K562 (cell line): ENCODE measurements around the gene DOCK7. TPM values are rescaled to one million over a fixed set of nuclear protein-coding genes. Genes with fewer than 3 reads are reported as not detected.

ENCODE experiments used
- ATF1 ChIP-seq, 2 experiments: fragments of 450-650 bp in 1 of 2; IDR thresholded peaks; 2 replicates each; pipeline ENCODE4 v1.6.1; 2016; ENCODE audit warnings: missing compliant biosample characterization in 1 of 2, missing genetic modification characterization in 1 of 2
- CBX1 ChIP-seq: sonication (generic); IDR thresholded peaks from 2 replicates; pipeline ENCODE4 v1.6.1; 2016; ENCODE audit warnings: antibody characterized with exemption, low read depth, mild to moderate bottlenecking
- EGR1 ChIP-seq: fragments of 450-650 bp; conservative IDR thresholded peaks from 2 replicates; pipeline ENCODE4 v1.6.1; 2017; ENCODE audit warnings: mild to moderate bottlenecking
- ETV6 ChIP-seq, 3 experiments: fragments of 150-350 bp in 1 of 3; sonication (generic) in 1 of 3; formaldehyde crosslinking in 1 of 3; IDR thresholded peaks; 2 replicates each; pipeline versions ENCODE4 v1.6.1 to v1.8.0; 2014 to 2022; ENCODE audit warnings: borderline replicate concordance in 2 of 3, low read depth in 2 of 3, antibody characterized with exemption in 1 of 3, low read length in 1 of 3, mild to moderate bottlenecking in 1 of 3, missing genetic modification reagents in 1 of 3
- FIP1L1 ChIP-seq: fragments of 200-400 bp; formaldehyde crosslinking; IDR thresholded peaks from 2 replicates; pipeline ENCODE4 v1.6.1; 2018; ENCODE audit warnings: mild to moderate bottlenecking, low read depth, low read length; ENCODE audit not compliant: poor library complexity, severe bottlenecking
- GATA2 ChIP-seq: sonication (generic); formaldehyde crosslinking; IDR thresholded peaks from 2 replicates; pipeline ENCODE4 v1.4.0; 2020; ENCODE audit warnings: mild to moderate bottlenecking, missing genetic modification reagents
- HSF4 ChIP-seq: fragments of 250-450 bp; sonication (Bioruptor Pico); IDR thresholded peaks from 2 replicates; pipeline ENCODE4 v2.1.2; 2022; ENCODE audit warnings: mild to moderate bottlenecking, moderate library complexity, borderline replicate concordance
- ILF3 ChIP-seq: fragments of 450-650 bp; IDR thresholded peaks from 2 replicates; pipeline ENCODE4 v1.6.1; 2018; ENCODE audit warnings: antibody characterized with exemption, mild to moderate bottlenecking, moderate library complexity, borderline replicate concordance
- JUND ChIP-seq, 2 experiments: IDR thresholded peaks; 2 replicates in 1 of 2; 3 replicates in 1 of 2; pipeline ENCODE4 v1.6.1; 2011; ENCODE audit warnings: borderline replicate concordance in 2 of 2, low read depth in 2 of 2, low read length in 2 of 2, improper control_type of control experiment in 1 of 2, missing biosample characterization in 1 of 2, missing genetic modification characterization in 1 of 2, missing genetic modification reagents in 1 of 2
- KDM2B ChIP-seq: fragments of 250-450 bp; sonication (Bioruptor Pico); IDR thresholded peaks from 2 replicates; pipeline ENCODE4 v1.8.0; 2021; ENCODE audit warnings: mild to moderate bottlenecking, moderate library complexity
- MLX ChIP-seq, 2 experiments: fragments of 450-650 bp in 1 of 2; sonication (generic) in 1 of 2; formaldehyde crosslinking; conservative IDR thresholded peaks; 2 replicates each; pipeline versions ENCODE4 v1.4.0 to v1.8.1; 2020 to 2022; ENCODE audit warnings: mild to moderate bottlenecking in 1 of 2, missing genetic modification reagents in 1 of 2
- MYBL2 ChIP-seq, 2 experiments: fragments of 450-650 bp in 1 of 2; sonication (generic) in 1 of 2; formaldehyde crosslinking in 1 of 2; IDR thresholded peaks; 2 replicates each; pipeline versions ENCODE4 v1.6.1 to v1.8.1; 2017 to 2022; ENCODE audit warnings: borderline replicate concordance in 1 of 2, inconsistent platforms in 1 of 2, low read depth in 1 of 2, mild to moderate bottlenecking in 1 of 2, missing genetic modification reagents in 1 of 2, moderate library complexity in 1 of 2
- NFE2L1 ChIP-seq: fragments of 450-650 bp; IDR thresholded peaks from 2 replicates; pipeline ENCODE4 v1.6.1; 2016; ENCODE audit warnings: missing genetic modification characterization, low read depth, mild to moderate bottlenecking, missing compliant biosample characterization, moderate library complexity, borderline replicate concordance
- TAF1 ChIP-seq: IDR thresholded peaks from 2 replicates; pipeline ENCODE4 v1.6.1; 2011; ENCODE audit warnings: mild to moderate bottlenecking, low read length, moderate library complexity; ENCODE audit not compliant: insufficient read depth, control insufficient read depth, severe bottlenecking; ENCODE audit errors: extremely low read depth
- TAF7 ChIP-seq: fragments of 450-650 bp; IDR thresholded peaks from 2 replicates; pipeline ENCODE4 v1.6.1; 2016; ENCODE audit warnings: missing genetic modification characterization, missing compliant biosample characterization
- TARDBP ChIP-seq: fragments of 450-650 bp; IDR thresholded peaks from 2 replicates; pipeline ENCODE4 v1.6.1; 2016
- ZNF347 ChIP-seq: fragments of 450-650 bp; formaldehyde crosslinking; IDR thresholded peaks from 2 replicates; pipeline ENCODE4 v1.4.0; 2020; ENCODE audit warnings: low read depth, mild to moderate bottlenecking, moderate library complexity
- ZNF785 ChIP-seq: fragments of 250-450 bp; sonication (Bioruptor Pico); IDR thresholded peaks from 2 replicates; pipeline ENCODE4 v1.4.0; 2020; ENCODE audit warnings: mild to moderate bottlenecking
- polyA plus RNA-seq, 8 experiments: library from polyadenylated mRNA; depleted of rRNA in 4 of 8; stranded (reverse) in 5 of 8; unstranded in 3 of 8; fragments of >200 nt; fragmentation: Nextera tagmentation in 2 of 8; fragmentation: Illumina TruSeq in 1 of 8; extraction: Ambion mirVana in 2 of 8; extraction: Trizol in 1 of 8; gene quantifications; 2 replicates each; pipeline versions ENCODE4 v1.2.1 to v1.2.3, GENCODE V29; 2011 to 2014; ENCODE audit warnings: inconsistent platforms in 1 of 8, missing spikeins in 1 of 8
- total RNA-seq, 7 experiments: library from RNA; depleted of rRNA in 6 of 7; stranded (reverse); fragments of >200 nt in 6 of 7; fragmentation: Illumina TruSeq in 2 of 7; extraction: Trizol in 2 of 7; gene quantifications; 2 replicates each; pipeline versions ENCODE4 v1.2.1 to v1.2.3, GENCODE V29; 2011 to 2021; ENCODE audit warnings: low replicate concordance in 1 of 7
- TF ChIP-seq, protein P1 (sequence below): IDR thresholded peaks from 2 replicates; pipeline ENCODE4 v1.6.1; 2011; ENCODE audit not compliant: insufficient read length; ENCODE audit errors: extremely low read depth
- TF ChIP-seq, protein P2 (sequence below), 3 experiments: IDR thresholded peaks in 2 of 3; conservative IDR thresholded peaks in 1 of 3; 2 replicates each; pipeline ENCODE4 v1.5.1; 2011 to 2012; ENCODE audit warnings: low read length in 3 of 3, mild to moderate bottlenecking in 3 of 3, control low read depth in 2 of 3, improper control_type of control experiment in 1 of 3, inconsistent platforms in 1 of 3, low read depth in 1 of 3, mixed read lengths in 1 of 3, moderate library complexity in 1 of 3; ENCODE audit not compliant: insufficient read depth in 2 of 3

Gene DOCK7
- total and polyA plus RNA-seq, 9 of the 15 experiments (the other 6 are each of a cell fraction or from before 2014, with no cell fraction given) = 4.9 to 35.1 (median 12.6) TPM

DNA sequence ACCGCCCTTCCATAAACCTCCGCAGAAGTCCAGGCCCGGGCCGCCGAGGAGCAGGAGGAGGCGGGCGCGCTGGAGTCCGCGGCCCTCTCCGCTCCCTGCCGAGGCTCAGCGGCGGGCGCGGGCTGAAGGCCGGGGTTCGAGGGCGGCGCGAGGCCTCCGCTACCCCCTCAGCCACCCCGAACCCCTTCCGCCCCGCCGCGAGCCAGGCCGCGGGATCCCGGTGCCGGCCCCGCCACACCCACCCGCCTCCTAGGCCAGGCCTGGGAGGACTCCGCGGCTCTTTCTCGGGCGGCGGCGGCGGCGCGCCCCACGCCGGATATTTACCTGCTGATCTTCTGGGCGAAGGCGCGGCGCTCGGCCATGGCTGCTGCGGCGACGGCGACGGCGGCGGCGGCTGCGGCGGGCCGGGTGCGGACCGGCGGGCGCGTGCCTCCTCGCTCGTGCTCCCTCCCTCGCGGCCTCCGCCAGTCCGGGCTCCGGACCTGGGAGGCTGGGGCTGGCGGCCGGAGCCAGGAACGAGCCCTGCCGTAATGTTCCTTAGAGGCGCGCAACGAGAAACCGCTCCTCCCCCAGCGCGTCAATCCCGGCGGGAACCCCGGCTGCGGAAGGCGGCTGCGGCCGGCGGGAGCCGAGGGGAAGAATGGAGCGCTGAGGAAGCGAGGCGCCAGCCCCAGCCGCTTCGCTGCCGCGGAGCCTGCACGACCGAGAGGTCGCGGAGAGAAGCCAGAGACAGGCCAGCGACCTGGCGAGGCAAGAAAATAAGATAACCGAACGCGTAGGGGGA is at the start of gene DOCK7 (continued):
- no peak for TF ChIP-seq ATF1 (CRISPR knock-in tag; IDR thresholded peaks at IDR 0.05)
- TF ChIP-seq ATF1 (tag; IDR thresholded peaks at IDR 0.05) = no peak
- no peak for TF ChIP-seq ETV6 (IDR thresholded peaks at IDR 0.05; ENCODE audit: borderline replicate concordance in 1 of 2, low read depth in 2 of 2, low read length in 1 of 2)
- no peak for TF ChIP-seq ETV6 (CRISPR knock-in tag; IDR thresholded peaks at IDR 0.05; ENCODE audit: borderline replicate concordance)
- TF ChIP-seq, protein P1, sequence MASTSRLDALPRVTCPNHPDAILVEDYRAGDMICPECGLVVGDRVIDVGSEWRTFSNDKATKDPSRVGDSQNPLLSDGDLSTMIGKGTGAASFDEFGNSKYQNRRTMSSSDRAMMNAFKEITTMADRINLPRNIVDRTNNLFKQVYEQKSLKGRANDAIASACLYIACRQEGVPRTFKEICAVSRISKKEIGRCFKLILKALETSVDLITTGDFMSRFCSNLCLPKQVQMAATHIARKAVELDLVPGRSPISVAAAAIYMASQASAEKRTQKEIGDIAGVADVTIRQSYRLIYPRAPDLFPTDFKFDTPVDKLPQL = no peak
- no peak for TF ChIP-seq NFE2L1 (tag)
- no peak for TF ChIP-seq MYBL2 (IDR thresholded peaks at IDR 0.05; ENCODE audit: low read depth)
- TF ChIP-seq MYBL2 (CRISPR knock-in tag; IDR thresholded peaks at IDR 0.05; ENCODE audit: borderline replicate concordance) = no peak
- TF ChIP-seq TAF7 = no peak
- no peak for TF ChIP-seq ILF3
- no peak for TF ChIP-seq HSF4 (CRISPR knock-in tag)
- TF ChIP-seq ZNF785 = no peak
- TF ChIP-seq, protein P2, sequence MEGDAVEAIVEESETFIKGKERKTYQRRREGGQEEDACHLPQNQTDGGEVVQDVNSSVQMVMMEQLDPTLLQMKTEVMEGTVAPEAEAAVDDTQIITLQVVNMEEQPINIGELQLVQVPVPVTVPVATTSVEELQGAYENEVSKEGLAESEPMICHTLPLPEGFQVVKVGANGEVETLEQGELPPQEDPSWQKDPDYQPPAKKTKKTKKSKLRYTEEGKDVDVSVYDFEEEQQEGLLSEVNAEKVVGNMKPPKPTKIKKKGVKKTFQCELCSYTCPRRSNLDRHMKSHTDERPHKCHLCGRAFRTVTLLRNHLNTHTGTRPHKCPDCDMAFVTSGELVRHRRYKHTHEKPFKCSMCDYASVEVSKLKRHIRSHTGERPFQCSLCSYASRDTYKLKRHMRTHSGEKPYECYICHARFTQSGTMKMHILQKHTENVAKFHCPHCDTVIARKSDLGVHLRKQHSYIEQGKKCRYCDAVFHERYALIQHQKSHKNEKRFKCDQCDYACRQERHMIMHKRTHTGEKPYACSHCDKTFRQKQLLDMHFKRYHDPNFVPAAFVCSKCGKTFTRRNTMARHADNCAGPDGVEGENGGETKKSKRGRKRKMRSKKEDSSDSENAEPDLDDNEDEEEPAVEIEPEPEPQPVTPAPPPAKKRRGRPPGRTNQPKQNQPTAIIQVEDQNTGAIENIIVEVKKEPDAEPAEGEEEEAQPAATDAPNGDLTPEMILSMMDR (IDR thresholded peaks at IDR 0.05 in 2 of 3, conservative IDR thresholded peaks at IDR 0.05 in 1 of 3; ENCODE audit: insufficient read depth in 2 of 3, low read depth in 1 of 3, low read length in 3 of 3) = no peak
- TF ChIP-seq CBX1 = no peak; the same call in 1 of the 2 replicates
- TF ChIP-seq TARDBP = no peak
- no peak for TF ChIP-seq MLX (CRISPR knock-in tag; conservative IDR thresholded peaks at IDR 0.05)
- no peak for TF ChIP-seq FIP1L1
- TF ChIP-seq JUND (IDR thresholded peaks at IDR 0.05; ENCODE audit: borderline replicate concordance, low read depth, low read length) = 0 out of 2 replicates have a peak, but pooled peaks have one; percentile 9
- no peak for TF ChIP-seq JUND (tag; IDR thresholded peaks at IDR 0.05; ENCODE audit: borderline replicate concordance, low read depth, low read length)
- peak; percentile 17; the same call in 1 of the 2 replicates for TF ChIP-seq EGR1
- TF ChIP-seq ZNF347 = no peak
- TF ChIP-seq TAF1 = peak; percentile 51
- no peak for TF ChIP-seq KDM2B
- no peak for TF ChIP-seq GATA2 (CRISPR knock-in tag)
